NCI-H1436 (cell line): ENCODE measurements around the gene TOM1L2.
"Not testable (repeated sequence)": the region's sequence is repeated elsewhere in the genome, so short reads cannot be mapped to it uniquely, and the experiment has no call there.

Source experiments
- DNase-seq: peaks from one replicate; lab custom pipeline; 2025; lab: John Stamatoyannopoulos, UW

The TOM1L2 gene

DNA sequence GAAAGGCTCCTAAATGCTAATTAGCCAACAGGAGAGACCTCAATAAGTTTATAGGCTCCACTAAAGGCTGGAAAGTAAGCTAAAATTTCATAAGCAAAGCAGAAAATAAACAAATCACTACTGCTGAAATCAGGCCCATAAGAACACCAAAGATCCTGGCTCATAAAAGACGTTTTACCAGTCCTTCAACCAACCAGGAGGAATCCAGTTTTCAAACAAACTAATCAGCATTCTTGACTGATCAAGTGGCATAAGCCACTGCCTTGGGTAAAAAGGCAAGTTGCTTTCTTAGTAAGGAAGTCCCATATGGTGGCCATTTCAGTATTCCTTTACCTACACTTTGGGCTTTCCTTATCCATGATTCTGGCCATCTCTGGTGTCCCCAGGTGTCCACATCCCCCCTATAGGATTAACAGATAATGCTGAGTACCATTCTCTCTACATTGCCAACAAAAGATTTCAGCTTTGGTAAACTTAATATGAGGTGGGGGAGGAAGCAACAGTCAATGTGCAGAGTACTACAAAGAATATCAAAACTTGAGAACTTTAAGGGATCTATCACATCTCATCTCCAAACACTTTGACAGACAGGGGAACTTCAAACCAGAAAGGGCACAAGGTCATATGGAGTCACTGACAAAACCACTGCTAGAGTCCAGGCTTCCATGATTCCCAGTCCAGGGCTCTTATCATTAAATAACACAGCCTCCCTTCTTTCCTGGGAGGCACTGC is 1.3 kb downstream of the TOM1L2 start:
- no peak for DNase-seq

DNA sequence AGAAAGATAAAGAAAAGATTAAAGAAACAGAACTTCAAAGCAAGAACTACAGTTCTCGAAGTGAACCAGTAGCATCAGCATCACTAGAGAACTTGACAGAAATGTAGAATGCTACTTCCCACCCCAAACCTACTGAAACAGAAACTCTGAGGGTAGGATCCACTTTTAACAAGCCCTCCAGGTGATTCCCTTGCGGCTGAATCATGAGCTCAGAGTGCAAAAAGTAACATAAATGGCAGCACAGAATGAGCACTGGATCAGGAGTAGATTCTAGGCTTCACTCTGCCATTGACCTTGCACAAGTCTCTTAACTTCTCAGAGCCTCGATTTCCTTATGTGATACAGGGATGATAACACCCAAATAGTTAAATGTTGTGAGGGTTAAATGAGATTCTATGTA is 5.8 kb downstream of the TOM1L2 start:
- DNase-seq = no peak

DNA sequence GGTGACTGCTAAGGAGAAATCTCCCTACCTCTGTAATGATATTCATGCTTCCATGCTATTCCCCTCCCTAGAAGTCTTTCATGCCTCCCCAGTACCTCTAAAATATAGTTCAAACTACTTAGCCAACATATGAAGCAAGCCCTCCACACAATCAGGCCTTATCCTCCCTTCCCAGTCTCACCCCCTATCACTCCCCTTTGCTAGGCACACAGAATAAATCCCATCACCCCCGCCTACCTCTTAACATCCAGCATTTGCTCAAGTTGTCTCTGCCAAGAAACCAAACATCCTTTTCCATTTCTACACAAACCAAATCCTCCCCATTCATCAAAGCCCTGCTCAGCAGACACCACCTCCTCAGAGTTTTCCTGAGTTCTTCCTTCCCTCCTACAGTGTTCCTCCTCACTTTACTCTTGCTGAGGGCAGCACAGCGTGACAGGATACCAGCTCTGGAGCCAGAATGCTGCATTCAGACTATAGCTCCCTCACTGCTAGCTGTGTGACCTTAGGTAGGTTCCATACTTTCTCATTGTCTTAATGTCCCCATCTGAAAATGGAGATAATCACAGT is 7.0 kb downstream of the TOM1L2 start:
- DNase-seq = no peak

DNA sequence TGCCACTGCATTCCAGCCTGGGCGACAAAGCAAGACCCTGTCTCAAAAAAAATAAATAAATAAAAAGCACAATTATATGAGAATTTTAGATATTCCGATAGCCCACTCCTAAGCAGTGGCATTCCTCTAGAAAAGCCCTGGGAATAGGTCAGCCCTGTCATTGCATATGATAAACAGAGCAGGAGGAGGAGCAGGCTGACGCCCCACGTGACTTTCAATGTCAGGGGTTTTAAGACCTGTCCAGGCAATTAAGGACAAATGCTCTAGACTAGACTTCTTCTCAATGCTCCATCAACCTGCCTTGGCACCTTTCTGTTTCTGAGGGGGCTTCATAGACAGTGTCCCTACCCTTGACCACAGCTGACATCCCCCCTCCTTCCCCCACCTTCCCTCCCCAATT is 7.5 kb downstream of the TOM1L2 start:
- DNase-seq = no peak

DNA sequence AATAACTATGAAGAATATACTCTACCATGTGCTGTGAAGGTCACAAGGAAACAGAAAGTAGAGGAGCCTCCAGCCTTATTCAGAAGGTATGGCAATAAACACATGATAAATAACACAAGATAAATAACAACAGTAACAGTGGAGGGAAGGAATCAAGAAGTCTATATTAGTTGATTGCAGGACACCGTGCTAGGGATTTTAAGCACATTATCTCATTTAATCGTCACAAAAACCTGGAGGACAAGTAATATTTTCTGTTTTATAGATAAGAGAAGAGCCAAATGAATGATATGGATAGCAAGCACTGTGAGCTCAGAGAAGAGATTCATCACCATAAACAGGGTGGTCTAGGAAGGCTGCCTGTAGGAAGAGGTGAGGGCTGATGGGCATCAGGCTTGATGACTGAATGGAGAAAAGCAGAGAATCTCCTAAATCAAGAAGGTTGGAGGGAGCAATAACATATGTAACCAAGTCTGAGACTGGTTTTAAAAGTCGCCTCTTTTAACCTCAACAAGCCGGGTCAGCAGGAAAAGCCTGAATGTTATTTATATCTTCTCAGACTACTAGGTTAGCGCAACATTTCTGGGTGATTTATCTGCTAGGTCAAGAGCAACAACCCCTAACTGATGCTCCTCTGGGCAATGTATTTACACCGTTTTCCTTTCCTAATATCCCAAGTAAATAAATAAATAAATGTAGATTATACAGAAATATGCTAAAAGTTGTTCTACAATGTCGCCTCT is 8.3 kb downstream of the TOM1L2 start:
- DNase-seq = no peak

DNA sequence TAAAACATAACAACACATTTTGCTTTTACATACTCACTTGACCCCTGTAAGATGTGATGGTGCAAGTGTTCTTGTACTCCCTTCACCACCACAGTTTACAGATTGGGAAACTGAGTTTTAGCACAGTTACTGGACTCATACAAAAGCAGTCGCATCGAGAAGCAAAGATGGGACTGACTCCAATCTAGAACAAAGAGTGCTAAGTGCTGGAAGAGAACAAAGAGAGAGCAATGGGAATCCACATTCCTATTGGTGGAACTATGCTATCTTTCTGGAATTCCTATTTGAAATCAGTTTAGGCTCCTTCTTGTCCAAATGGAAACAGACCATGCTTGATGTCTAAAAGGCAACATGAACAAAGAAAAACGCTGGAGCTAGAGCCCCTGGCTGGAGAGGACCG is 9.1 kb downstream of the TOM1L2 start:
- no peak for DNase-seq

DNA sequence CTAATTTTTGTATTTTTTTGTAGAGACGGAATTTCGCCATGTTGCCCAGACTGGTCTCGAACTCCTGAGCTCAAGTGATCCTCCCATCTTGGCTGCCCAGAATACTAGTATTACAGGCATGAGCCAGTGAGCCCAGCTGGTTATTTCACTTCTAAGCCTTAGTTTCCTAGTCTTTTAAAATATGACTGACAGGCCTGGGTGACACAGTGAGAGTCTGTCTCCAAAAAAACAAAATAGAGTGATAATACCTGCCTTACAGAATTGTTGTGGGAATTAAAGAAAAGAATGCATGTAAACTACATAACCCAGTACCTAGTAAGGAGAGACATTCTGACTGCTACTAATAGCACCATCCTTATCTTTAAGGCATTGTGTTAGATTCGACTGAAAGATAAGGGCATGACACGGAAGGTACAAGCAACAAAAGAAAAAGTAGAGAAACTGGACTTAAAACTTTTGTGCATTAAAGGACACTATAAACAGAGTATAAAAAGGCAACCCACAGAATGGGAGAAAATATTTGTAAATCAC is 11.6 kb downstream of the TOM1L2 start:
- DNase-seq = no peak

DNA sequence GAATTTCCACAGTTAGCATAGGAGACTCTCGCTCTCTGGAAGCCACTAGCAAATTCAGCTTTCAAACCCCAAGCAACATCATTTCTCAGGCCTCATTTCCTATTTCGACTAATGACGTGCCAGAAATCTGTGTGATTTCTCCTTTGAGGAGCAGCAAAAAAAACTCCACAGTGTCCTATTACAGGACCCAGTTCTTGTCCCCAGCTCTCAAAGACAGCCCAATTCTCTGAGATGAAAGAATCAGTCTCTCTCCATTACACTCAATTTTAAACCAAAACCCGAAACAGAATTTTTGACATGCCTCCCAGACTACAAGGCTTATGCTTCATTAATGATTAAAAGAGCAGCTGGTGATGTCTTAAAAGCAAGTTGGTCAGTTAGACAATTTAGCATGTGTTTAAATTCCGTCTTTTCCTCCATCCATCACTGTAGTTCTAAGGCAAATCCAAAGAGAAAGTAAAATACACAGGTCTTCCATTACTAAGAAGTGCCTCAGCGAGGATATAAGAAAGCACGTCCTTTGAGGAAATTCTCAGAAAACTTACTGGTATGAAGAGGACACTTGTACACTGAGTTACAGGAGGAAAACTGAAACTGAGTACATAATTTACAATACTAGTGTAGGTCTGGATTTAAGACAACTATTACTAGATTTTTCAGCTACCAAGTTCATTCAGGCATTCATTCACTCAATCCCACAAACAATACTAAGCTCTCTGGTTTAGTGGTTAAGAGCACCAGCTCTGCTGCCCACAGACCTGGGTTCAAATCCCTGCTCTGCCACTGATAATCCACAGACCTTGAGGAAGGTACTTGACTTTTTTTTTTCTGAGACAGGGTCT is 12.5 kb downstream of the TOM1L2 start:
- no peak for DNase-seq

DNA sequence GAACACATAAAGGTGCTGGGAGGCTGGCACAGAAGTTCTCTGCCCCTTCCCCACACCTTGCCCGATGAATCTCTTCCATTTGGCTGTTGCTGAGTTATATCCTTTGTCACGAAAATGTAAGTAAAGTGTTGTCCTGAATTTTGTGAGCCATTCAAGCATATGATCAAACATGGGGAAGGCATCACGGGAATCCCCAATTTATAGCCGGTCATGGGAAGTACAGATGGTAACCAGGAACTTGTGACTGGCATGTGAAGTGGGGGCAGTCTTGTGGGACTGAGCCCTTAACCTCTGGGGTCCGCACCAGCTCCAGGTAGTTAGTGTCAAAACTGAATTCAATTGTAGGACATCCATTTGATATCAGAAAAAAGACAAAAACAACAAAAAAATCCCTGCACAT is 13.2 kb downstream of the TOM1L2 start:
- DNase-seq = no peak

DNA sequence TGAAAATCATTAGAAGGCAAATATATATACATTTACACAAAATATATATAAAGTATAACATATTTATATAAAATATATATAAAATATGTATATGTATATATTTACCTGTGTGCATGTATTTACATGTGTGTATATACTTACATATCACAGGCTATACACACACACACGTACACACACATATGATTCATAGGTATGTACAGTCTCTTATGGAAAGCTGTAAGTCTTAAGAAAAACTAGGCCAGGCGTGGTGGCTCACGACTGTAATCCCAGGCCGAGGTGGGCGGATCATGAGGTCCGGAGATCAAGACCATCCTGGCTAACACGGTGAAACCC is 14.7 kb downstream of the TOM1L2 start:
- DNase-seq = no peak

DNA sequence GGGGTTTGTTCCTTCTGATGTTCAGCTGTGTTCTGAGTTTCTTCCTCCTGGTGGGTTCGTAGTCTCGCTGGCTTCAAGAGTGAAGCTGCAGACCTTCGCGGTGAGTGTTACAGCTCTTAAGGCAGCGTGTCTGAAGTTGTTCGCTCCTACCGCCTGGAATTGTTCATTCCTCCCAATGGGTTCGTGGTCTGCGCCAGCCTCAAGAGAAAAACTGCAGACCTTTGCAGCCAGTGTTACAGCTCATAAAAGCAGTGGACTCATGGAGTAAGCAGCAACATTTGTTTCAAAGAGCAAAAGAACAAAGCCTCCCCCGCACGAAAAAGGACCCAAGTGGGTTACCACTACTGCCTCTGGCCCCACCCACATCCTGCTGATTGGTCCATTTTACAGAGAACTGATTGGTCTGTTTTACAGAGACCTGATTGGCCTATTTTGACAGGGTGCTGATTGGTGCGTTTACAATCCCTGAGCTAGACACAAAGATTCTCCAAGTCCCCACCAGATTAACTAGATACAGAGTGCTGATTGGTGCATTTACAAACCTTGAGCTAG is 16.3 kb downstream of the TOM1L2 start:
- DNase-seq = not testable (repeated sequence)

DNA sequence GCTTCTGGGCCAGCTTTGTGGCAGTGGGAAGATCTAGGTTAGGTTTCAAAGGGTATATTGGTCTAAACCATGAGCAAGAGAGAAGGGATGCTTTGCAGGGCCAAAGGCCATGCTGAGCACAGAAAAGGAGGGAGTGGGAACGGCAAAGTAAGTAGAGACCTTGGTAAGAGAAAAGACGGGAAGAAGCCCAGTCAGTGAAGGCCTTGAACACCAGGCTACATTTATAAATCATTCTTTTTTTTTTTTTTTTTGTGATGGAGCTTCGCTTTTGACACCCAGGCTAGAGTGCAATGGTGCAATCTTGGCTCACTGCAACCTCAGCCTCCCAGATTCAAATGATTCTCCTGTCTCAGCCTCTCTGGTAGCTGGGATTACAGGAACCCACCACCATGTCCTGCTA is 18.1 kb downstream of the TOM1L2 start:
- no peak for DNase-seq

DNA sequence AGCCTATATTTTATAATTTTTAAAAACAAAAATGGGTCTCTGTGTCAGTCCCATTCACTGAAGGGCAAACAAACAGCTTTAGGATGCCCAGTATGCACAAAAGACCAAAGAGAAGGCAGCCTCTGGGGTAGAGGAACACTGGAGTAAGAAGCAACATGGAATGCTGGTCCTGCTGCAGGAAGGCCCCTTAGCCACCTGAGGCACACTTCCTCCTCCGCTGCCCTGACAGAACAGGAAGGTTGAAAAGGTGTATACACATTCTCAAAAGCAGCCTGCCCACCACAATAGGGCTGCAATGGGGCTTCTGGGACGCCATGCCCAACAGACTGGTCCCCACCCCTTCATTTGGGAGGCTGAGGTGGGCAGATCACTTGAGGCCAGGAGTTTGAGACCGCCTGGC is 19.5 kb downstream of the TOM1L2 start:
- DNase-seq = no peak

DNA sequence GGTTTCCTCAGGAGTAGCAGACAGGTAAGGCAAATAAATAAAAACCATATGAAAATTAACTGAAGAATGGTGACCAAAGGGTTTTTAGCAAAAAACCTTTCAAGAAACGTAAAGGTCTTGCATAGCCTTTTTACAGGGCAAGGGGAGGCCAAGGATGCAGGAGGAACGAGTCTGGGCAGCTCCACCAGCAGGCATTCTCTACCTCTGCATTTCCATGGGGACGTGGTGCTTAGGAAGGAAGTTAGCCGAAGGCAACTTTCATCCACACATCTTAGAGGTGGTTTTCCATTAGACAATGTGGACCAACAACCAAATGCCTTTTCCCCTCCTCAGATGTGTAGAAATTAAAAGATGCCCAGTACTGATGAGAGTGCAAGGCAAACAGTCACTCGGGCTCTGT is 20.7 kb downstream of the TOM1L2 start:
- DNase-seq = no peak

DNA sequence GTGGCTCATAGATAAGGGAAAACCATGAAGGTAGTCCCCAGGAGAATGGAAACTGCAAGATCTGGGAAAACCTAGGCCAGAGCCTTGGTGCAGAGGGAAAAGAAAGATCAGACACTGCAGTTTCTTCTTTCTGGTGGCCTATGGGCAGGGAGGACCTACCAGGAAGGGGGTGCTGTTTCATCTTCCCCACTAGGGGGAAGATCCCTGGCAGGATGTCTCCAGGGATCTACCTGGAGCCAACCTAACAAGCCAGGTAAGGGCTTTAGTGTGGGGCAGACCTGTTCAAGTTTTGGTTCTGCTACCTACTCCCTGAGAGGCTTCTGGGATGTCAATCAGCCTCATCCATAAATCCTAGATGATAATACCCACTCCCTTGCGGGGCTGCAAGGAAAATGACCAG is 21.4 kb downstream of the TOM1L2 start:
- no peak for DNase-seq

DNA sequence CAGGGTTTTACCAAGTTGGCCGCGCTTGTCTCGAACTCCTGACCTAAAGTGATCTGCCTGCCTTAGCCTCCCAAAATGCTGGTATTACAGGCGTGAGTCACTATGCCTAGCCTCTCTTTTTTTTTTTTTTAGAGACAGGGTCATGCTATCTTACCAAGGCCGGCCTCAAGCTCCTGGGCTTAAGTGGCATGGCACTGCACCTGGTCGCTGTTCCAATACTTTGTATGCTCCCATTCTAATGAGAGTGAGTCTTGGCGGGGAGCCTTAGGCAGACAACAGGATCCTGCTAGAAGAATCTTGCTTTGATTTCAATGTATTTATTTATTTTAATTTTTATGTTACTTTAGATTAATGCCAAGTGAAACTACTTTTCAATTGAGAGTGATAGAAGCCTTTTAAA is 21.9 kb downstream of the TOM1L2 start:
- no peak for DNase-seq

DNA sequence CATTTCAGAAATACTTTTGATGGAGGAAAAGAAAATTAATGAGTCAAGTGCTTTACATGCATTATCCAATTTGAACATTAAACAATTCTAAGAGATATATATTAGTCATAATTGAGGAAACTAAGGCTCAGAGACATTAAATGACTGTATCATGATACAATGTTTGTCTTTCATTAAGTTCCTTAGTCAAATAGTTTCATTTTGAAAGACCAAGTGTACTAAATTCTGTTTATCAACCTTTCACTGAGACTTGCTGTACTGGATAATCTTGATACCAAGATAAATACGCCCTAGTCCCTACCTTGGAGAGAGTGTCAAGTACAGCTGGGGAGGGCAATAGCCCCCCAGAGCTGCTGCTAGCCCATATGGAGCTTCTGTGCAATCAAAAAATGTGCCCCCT is 24.2 kb downstream of the TOM1L2 start:
- DNase-seq = no peak

DNA sequence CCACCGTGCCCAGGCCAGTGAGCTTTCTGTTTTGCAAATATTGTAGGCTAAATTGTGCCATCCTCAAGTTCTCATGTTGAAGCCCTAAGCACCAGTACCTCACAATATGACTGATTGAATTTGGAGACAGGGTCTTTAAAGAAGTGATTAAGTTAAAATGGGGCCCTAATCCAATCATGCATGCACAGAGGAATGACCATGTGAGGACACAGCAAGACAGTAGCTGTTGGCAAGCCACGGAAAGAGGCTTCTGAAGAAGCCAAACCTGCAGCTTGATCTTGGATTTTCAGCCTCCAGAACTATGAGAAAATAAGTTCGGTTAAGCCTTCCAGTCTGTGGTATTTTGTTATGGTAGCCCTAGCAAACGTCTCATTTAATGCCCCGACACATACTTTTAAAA is 24.9 kb downstream of the TOM1L2 start:
- DNase-seq = no peak

DNA sequence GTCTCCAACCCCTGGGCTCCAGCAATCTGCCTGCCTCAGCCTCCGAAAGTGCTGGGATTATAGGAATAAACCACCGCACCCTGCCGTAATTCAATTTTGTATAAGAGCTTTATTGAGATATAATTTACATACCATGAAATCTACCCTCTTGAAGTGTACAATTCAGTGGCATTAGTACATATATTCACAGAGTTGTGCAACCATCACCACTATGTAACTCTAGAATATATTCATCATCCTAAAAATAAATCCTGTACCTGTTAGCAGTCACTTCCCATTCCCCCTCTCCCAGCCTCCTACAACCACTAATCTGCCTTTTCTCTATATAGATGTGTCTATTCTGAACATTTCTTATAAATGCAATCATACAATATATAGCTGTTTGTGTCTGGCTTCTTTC is 26.1 kb downstream of the TOM1L2 start:
- DNase-seq = no peak

DNA sequence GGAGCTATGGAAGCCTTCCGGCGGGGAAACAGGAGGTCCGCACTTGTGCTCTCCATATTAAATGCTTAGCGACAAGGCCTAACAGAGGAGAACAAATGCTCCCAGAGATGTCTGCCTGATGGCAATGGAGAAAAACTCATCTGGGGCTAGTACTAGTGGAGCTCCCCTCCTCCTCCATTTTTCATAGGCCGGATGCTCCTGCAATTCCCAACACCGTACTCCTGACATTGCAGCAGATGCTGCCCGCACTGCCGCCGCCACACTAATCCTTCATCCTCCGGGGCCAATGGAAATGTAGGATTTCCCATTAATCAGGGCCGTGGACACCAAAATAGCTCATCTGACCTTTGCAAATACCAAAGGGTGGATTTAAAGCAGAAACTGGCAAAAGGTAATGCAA is 27.5 kb downstream of the TOM1L2 start:
- DNase-seq = no peak

DNA sequence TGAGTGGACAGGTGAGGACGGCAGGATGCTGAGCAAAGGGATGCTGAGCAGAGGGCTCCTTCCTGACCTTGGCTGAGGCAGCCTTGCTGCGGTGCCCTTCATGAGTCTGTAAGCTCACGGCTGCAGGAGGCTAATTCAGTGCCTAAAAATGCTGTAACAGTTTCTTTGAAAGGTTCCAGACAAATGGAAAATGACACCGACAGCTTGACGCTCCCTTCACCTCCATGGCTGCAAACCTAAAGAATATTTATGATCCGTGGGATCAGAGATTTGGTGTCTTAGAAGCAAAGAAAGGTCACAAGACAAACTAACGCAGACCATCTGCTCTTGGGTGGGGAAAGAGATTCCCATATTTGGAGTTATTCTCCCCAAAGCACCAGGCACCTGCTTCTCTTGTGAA is 28.0 kb downstream of the TOM1L2 start:
- no peak for DNase-seq
